UCSD-AML1 (cell line): ENCODE results near the gene ENDOU.

Source experiments
- DNase-seq: peaks from one replicate; lab custom pipeline; 2025; ENCODE audit not compliant: unreplicated experiment; lab: John Stamatoyannopoulos, UW

ENDOU gene

DNA sequence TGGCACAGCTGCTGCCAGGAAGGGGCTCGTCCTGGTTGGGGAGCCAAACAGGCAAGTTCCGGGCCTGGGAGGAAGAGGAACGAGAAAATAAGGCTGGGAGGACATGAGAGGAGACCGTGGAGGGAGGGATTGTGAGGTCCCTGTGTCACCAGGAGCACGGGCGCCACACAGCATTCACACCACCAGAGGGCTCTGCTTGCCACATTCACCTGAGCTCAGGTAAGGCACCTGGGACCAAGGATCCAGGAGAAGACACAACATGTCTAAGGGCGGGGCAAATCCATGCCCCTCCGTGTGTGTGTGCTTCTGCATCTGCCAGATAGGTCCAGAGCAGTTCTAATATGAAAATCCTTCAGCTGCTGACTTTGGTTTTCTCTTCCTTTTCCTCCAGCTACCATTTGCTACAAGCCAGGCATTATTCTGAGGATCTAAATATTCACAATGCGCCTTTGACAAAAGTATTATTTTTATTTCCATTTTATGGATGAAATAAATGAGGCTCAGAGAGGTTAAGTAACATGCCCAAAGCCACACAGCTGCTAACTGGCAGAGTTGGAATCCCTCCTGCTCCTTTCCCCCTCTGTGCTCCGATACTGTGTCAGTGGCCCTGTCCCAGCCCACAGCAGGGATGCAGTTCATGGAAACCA is 18.8 kb upstream of the ENDOU start:
- DNase-seq: peak; percentile 30

DNA sequence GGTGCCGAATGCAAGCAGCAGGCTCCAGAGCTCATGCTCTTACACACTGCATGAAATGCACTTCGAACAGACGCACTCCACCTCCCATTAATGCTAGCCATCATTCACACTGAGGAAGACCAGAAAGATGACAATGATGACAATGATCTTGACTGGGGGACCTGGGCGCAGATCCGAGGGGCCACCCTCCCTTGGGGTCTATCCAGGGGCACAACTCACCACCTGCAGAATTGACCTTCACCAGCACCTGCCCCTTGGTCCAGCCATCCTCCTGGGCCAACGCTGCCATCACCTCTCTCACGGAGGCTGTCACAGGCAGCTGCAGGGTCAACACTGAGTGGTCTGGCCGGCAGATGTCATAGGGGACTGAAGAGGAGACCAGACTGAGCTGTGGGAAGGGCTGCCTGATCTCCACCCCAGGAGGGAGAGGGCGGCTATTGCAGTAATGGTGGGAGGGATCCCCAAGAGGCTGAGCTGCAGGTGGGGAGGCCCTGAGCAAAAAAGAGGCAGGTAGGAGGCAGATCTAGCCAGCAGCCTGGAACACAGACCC is 18.1 kb upstream of the ENDOU start:
- DNase-seq: no peak

DNA sequence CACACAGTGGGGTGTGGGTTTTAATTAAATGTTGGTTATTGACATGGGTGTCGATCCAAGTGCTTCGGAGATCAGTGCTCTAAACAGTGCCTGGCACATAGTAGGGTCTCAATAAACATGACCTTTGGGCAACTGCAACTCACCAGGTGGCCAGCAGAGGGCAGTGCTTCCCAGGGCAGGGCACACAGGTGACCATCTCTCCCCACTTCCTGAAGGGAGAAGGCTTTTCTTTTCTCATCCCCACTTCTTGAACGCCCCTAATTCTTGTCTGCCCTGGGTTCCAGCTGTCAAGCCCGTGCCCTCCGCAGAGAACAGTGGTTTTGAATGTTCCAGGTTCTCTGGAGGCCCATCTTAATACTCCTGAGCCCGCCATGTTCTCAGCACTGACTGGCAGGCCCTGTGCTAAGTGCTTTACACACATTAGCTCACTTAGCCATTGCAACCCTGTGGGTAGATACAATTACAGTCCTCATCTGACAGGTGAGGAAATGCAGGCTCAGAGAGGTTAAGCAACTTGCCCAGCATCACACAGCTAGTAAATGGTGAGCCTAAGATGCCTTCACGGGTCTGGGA is 17.0 kb upstream of the ENDOU start:
- peak; percentile 51 for DNase-seq

DNA sequence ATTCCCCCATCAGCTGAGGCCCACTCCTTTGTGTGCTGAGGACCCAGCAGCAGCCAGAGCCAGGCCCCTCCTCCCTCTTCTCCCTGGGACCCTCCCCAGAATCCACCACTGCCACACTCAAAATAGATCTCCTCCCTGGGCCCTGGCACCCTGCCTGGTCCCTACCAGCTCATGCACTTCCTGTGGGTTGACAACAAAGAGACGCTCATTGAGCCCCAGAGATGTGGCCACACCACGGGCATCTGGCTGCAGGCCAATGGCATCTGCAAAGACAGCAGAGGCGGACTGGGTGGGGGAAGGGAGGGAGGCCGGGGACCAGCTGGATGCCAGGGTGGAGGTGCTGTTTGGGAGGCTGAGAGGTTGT is 16.0 kb upstream of the ENDOU start:
- peak; percentile 86 for DNase-seq

DNA sequence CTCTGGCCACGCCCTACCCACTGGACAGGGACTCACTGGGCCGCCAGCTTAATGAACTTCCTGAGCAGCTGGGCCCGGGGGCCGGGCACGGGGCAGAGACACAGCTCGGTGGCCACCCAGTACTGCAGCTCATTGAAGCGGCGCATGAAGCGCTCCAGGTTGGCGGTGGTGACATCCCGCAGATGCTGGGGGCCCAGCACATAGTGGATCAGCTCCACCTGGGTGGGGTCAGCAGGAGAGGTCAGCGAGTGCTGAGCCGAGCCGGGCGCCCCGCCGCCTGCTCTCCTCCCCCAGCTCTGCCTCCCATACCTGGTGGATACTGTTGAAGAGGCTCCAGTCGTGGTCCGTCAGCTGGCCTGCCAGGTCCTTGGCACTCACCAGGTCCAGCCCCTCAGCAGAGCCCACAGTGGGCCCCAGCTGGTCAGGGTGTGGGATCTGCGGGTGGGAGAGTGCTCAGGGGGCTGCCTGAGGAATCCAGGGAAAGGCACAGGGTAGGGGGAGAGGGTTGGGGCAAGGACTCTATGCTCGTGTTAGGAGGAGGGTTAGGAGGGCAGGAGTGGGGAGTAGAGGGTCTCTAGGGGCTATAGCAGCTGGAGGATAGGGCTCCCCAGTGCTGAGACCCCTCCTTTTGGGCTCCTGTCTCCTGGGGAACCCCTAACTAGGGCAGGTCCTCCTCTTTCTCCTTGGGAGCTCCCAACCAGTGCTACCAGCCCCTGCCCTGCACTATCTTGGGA is 15.5 kb upstream of the ENDOU start:
- no peak for DNase-seq

DNA sequence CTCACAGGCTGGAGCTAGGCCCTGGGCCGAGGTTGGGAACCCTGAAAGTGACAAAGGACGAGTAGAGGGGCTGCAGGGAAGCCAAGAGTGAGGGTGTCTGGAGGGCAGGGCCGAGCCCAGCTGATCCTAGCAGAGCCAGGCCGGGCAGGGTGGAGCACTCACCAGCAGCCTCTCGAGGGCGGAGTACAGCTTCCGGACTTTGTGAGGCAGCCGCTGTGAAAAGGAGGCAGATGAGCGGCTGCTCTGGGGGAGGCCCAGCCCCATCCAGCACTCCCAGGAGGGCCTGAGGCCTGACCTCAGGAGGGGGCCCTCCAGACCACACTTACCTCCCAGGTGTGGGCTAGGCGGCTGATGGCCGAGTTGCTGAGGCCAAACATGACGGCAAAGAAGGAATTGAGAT is 14.7 kb upstream of the ENDOU start:
- DNase-seq: no peak

DNA sequence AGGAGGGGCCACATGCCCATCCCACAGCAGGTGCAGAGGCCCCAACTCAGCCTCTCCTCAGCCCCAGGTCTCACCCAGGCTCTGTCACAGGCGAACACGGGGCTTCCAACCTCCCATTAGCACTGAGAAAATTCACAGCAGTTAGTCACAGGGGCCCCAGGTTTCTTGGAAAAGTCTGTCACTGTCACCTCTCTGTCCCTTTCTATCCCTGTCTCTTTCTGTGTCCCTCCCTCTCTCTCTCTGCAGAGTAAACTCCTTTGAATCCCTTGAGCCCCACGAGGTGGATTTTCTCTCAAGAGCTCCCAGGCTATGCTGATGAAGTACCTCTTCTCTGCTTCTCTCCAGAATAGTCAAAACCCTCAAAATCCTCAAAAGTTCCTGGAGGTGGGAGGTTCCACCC is 14.0 kb upstream of the ENDOU start:
- no peak for DNase-seq

DNA sequence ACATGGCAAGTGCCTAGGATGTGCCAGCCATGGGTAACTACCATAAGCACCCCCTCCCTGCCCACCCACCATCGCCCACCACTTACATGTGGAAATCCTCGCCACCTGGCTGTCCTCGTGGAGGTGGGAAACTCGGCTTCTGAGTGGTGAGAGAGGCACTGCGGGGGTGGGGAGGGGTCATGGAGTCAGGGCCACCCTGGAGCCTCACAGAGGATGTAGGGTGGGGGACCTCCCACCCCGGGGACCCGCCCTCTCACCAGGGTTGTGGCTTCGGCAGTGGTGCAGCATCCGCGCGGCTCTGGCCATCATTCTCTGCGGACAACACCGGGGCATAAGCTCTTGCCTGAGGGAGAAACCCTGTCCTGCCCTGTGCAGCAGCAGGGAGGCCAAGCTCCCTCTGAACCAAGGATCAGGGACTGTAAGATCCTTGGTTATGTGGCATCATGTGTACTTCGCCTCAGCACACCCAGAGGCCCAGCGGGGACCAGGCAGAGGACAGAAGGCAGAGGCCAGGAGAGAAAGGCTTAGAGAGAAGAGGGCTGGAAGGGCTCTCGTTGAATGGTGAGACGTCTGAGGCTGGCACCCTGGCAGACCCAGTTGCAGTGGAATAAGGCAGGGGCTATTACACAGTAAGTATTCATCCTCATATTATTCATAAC is 12.8 kb upstream of the ENDOU start:
- no peak for DNase-seq

DNA sequence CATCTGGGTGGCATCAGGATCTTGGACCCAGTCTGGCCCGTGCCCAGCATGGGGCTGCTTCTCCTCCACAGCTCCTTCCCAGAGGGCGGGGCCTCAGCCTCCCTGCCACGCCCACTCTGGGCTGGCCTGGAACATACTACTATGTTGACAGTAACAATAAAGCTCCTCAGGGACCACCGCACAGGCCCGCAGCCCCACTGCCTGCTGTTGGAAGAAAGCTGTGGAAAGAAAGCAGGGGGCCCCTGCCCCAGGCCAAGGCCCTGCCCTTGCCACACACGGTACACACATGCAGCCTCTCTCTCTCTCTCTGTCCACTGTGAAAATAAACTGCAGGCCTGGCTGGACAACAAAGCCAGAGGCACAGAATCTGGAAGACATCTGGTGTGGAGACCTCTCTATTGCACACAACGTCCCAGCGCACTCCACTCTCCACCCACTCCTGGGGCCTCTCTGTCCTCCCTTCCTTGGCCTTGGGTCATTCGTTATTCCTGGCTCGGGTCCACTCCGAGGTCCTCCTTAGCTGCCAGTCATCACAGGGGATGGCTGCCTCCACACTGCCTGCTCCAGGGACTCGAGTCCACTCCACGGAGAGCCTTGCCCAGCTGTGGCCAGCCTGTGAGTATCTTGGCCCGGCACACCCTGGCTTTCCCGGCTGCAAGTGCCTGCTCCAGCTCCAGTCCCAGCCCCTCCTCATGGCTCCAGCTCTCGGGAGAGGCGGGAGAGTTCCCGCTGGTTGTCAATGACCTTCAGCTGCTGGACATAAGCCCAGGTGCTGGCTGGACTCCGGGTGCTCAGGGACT is 11.8 kb upstream of the ENDOU start:
- DNase-seq: no peak

DNA sequence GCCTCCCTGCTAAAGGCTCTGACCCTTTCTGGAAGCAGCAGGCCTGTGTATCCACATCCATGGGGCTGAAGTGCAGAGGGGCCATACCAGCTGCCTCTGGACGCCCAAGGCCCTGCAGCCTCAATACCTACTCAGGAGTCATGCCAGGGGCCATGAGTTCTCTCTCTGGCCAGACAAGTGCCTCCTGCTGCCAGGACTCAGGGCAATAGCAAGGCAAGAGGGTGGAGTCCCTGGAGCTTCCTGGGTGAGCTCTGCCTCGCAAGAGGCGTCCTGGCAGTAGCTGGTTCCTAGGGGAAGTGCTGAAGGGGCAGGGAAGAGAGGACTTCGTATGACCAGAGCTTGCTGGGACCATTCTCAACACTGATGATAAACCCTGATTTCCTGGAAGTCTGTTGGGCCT is 10.9 kb upstream of the ENDOU start:
- no peak for DNase-seq

DNA sequence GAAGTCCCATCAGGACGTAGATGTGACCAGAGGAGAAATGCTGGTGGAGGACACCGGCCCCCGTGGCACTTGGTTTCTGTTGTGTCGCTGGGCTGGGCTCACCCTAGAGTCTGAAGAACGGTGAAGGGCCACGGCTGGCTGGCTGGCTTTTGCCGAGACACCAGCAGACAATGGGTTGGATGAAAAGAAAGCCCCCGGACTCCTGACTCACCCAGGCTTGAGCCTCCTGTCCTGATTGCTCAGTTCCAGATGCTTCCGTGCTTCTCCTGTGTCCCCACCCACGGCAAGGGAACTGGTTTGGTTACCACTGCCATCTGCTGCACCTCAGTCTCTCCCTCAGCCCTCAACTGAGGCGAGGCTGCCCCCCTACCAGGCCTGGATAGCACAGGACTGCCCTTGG is 10.4 kb upstream of the ENDOU start:
- no peak for DNase-seq

DNA sequence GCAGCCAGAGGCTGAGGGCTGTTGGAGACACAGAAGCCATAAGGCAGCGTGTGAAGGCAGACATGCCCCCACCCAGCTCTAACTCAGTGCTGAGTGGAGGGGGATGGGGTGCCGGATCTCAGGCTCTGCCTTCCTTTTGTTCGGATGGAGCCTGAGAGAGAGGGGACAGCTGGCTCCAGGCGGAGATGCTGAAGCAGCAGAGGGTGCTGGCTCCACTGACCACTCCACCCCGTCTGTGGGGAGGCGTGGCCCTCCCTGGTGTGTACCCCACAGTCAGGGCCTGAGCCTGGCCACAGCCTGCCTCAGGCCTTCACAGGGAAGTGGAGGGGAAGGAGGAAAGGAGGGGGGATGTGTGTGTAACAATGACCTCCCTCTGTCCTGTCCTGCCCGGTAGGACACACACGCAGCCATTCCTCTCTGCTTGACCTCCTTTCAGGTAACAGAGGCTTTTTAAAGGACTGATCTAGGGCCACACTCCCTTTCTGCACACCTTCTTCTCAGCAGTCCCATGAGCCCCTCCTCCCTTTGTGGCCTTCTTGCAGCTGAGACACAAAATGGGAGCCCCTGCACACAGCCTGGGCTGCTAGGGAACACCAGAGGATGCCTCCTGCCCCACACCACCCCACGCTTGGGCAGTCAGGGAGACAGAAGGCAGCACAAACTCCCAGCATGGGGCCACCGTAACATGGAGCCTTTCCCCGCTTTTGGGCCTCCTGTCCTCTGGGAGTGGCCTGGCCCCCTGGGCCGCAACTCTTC is 9.6 kb upstream of the ENDOU start:
- DNase-seq: no peak

DNA sequence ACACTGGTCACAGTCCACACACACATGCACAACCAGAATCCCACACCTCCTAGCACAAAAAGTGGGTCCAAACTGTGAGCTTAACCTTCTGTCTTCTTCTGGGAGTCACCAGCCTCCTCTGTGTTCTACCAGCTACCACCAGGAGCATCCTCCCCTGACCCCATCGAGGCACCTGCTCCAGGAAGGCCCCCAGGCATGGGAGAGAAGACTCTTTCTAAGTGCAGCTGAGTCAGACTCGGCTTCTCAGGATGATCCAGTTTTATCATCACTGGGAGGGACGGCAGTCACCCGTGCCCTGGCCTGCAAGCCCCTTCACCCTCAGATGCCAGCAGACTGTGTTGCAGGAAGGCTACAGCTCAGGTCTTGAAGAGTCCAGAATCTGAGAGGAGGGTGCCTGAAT is 7.9 kb upstream of the ENDOU start:
- no peak for DNase-seq

DNA sequence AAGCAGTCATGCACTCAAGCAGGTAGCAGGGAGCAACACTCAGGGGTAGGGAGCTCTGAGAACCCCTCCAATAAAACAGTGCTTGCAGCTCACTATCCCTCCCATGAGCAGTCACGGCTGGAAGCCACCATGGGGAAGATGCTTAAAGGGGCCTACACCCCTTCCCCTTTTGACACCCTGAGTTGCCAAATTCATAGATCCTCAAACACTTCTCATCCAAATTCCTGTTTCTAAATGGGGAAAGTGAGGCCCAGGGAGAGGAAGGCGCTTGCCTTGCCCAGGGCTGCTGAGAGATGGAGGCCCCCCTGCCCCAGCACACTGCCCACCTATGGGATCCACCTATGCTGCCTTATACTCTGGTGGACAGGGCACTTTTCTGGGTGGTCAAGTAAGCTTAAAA is 7.2 kb upstream of the ENDOU start:
- no peak for DNase-seq

DNA sequence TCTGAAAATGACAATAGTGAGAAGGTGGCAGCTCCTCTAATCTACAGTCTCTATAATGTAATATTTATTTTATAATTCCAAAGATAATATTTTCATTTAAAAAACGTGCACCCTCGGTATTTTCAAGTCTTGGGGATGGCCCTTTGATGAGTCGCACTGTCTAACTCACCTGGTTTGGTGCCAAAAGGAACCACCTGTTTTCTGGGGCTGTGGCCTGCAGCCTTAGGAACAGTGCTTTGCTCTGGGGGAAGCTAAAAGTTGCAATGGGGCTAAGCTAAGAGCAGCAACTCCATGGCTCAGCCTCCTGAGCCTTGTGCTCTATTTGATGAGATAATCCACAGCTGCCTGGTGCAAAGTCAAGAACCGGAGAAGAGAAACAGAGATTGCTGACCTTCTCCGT is 6.4 kb upstream of the ENDOU start:
- no peak for DNase-seq

DNA sequence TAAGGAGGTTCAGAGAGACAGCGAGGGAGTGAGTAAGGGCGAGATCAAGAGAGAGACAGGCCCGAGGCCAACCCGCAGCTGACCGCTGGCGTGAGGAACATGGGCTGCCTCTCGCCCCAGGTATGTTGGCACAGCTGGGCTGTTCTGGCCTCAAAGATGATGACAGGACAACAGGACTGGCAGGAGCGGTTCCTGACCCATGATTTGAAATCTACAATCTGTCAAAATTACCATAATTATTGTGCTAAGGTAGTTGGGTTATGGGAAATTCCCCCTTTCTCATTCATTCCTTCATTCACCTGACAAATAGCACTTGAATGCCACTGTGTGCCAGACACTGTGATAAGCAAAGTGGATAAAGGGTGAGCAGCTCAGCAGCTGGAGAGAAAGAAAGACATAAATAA is 5.1 kb upstream of the ENDOU start:
- DNase-seq: no peak

DNA sequence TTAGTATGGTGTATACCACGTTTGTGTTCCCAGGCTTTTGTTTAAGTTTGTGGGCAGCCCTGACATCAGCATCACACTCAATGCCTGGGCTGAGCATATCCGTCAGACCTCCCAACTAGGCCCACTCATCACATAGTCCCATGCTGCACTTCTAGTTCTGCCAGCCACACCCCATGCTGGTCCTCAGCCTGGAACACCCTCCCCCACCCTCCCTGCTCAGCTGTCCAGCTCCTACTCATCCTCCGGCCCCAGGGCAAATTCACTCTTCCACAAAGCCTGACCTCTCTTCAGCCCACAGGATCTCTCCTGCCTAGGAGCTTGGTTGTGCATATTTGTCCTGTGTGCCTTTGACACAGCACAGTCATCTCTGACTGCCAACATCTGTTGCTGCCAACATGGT is 3.9 kb upstream of the ENDOU start:
- no peak for DNase-seq

DNA sequence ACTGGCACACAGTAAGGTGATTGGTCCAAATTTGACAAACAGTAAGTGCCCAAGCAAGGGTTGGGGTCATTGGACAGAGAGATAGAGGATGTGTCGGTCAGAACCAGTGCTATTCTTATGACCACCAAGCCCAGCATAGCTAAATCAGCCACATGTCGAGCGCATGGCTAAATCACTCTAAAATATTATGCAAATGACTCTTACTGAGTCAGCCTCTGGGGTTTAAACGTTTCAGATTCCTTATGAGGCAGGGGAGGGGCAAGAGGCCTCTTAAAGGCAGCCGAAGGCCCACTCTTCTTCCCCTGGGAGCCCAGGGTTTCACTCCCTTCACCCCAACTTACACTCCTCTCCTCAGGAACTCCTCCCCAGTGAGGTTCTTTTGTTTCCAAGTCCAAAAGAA is 603 bp upstream of the ENDOU start:
- DNase-seq: no peak

DNA sequence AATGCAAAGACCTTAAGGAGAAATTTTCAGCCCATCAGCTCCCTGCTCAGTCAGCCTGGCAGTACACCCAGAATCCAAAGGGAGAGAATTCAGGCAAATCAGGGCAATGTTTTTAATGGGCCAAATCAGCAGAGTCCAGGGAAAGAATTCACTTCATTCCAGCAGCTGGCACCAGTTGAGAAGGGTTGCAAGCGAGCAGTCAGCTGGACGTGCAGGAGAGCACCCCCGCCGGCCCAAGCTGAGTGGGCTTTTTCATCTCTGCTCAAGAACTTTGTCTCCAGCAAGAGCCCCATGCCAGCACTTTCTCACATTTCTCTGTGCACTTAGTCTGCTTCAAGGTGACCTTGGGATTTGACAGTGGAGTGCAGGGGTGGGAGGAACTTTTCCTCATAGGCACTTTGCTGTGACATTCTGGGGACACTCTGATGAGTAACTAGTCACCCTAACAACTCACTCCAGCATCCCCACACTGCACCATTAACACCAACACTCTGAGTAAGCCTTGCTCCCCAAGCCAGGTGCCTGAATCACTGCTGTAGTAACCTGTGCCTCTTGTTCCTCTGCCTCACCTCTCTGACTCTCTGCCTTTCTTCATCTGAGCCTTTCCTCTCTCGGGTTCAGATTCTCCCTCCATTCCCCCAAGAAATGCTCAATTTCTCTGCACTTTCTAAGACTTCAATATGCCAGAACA is 2.2 kb downstream of the ENDOU start:
- no peak for DNase-seq
